ENCODE measurements around the gene ZNF592. TPM values are rescaled to one million over a fixed set of nuclear protein-coding genes. Genes with fewer than 3 reads are reported as not detected.

ZNF592 gene
- polyA plus RNA-seq, 2 of the 4 experiments (the other 2 are of a cell fraction): 12.4 to 13.9 TPM

DNA sequence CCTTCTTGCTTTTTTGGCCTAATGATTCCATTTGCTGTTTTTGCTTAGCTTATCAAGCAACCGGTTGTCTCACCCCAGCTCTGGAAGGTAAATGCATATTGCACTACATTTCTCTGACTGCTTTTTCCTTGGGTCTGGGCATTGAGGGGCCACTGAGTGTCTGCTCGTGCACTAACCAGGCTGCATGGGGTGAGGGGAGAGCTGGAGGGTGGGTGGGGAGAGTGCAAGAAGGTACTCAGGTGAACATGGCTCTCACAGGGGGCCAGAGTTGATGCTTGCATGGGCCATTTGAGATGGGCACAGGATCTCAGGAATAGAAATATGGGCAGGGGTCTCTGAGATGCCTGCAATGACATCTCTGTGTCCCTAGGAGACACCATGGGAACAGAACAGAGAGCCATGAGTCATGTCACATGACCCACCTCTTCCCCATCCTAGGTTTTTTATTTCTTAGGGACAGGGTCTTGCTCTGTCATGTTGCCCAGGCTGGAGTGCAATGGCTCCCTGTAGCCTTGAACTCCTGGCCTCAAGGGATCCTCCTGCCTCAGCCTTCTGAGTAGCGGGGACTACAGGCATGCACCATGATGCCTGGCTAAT, 75.0 kb downstream of the ZNF592 start:
- DNase-seq (ENCODE audit: low read depth in 1 of 2, low spot score in 1 of 2) (no peak), FAIRE-seq (no peak), ATAC-seq (no peak)
- Histone ChIP-seq H3K4me3 (no peak overlapping the region), H3K9me3 (no peaks in the 10 kb centered on the region), H3K27ac (no peak overlapping the region), H3K4me2 (no peak overlapping the region), H3K4me1 (peaks cover 16% of the 10 kb centered on the region)
- TF ChIP-seq, protein P1, sequence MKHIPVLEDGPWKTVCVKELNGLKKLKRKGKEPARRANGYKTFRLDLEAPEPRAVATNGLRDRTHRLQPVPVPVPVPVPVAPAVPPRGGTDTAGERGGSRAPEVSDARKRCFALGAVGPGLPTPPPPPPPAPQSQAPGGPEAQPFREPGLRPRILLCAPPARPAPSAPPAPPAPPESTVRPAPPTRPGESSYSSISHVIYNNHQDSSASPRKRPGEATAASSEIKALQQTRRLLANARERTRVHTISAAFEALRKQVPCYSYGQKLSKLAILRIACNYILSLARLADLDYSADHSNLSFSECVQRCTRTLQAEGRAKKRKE (CRISPR knock-in tag; IDR thresholded peaks at IDR 0.05; ENCODE audit: low read depth): no peak
- TF ChIP-seq, protein P2, sequence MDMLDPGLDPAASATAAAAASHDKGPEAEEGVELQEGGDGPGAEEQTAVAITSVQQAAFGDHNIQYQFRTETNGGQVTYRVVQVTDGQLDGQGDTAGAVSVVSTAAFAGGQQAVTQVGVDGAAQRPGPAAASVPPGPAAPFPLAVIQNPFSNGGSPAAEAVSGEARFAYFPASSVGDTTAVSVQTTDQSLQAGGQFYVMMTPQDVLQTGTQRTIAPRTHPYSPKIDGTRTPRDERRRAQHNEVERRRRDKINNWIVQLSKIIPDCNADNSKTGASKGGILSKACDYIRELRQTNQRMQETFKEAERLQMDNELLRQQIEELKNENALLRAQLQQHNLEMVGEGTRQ (IDR thresholded peaks at IDR 0.05): 0 out of 2 replicates have a peak, but pooled peaks have one; percentile 29
- ChIA-PET POLR2A (interaction anchor here (1.2 kb wide), 1 partner anchor 165 kb away, joined by 3 read pairs; no protein-coding TSS in a partner anchor), CTCF (interaction anchor here (0.9 to 2.1 kb wide), 6 partner anchors 11 to 222 kb away, joined by 3 to 9 read pairs (median 4); no protein-coding TSS in a partner anchor)
- 91% methylated on average over 3 of the region's 3 CpGs for WGBS (ENCODE audit: missing lambda C conversion rate)

DNA sequence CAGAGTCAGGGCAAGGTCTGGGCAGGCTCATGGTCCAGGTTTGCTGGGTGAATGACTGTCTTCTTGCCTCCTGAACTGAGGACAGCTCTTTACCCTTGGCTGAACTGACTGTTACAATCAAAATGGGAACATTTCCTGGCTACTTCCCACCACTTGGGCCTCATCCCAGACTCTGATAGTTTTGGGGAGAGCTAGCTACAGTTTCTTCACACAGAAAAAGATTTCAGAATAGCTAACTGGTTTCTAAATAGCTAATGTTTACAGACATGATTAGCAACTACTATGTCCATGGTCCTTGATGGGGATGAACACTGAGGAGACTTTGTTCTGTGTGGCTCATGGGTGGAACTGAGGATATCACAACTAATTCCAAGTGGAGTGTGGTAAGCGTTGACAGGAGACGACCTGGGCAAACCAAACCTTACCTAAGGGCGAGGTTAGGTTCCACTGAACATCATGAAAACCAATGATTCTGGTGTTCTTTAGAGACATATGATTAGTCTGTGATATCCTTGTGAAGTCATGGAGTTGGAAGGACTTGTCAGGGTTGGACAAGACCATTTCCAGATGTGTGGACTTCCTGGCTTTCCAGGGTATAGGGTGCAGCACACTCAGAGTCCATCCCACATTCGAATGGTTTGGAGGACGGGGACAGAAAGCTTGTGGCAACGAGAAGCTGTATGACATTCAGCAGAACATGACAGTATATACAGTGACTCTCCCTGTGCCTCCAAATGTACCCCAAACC, 76.0 kb downstream of the ZNF592 start:
- Histone ChIP-seq H3K4me3 (no peak overlapping the region), H3K4me2 (no peak overlapping the region), H3K9me3 (no peaks in the 10 kb centered on the region), H3K27ac (no peak overlapping the region), H3K4me1 (peaks cover 6% of the 10 kb centered on the region)
- WGBS (ENCODE audit: missing lambda C conversion rate): 66% methylated on average over 6 of the region's 6 CpGs
- TF ChIP-seq SREBF2 (IDR thresholded peaks at IDR 0.05) (no peak), HEYL (CRISPR knock-in tag; IDR thresholded peaks at IDR 0.05) (no peak), RNF2 (IDR thresholded peaks at IDR 0.05; ENCODE audit: borderline replicate concordance, low read depth) (no peak), CHD4 (IDR thresholded peaks at IDR 0.05; ENCODE audit: borderline replicate concordance) (no peak), NPAS2 (CRISPR knock-in tag; IDR thresholded peaks at IDR 0.05; ENCODE audit: borderline replicate concordance) (no peak), NFE2L2 (conservative IDR thresholded peaks at IDR 0.05; ENCODE audit: low read length) (no peak), HOXA7 (CRISPR knock-in tag; IDR thresholded peaks at IDR 0.05) (no peak), MAFK (IDR thresholded peaks at IDR 0.05; ENCODE audit: partially characterized antibody) (no peak), ZNF302 (CRISPR knock-in tag; IDR thresholded peaks at IDR 0.05) (no peak), SMC3 (IDR thresholded peaks at IDR 0.05) (no peak), TP53 (CRISPR knock-in tag; IDR thresholded peaks at IDR 0.05) (no peak), ZSCAN20 (CRISPR knock-in tag; IDR thresholded peaks at IDR 0.05) (no peak)
- TF ChIP-seq, protein P3, sequence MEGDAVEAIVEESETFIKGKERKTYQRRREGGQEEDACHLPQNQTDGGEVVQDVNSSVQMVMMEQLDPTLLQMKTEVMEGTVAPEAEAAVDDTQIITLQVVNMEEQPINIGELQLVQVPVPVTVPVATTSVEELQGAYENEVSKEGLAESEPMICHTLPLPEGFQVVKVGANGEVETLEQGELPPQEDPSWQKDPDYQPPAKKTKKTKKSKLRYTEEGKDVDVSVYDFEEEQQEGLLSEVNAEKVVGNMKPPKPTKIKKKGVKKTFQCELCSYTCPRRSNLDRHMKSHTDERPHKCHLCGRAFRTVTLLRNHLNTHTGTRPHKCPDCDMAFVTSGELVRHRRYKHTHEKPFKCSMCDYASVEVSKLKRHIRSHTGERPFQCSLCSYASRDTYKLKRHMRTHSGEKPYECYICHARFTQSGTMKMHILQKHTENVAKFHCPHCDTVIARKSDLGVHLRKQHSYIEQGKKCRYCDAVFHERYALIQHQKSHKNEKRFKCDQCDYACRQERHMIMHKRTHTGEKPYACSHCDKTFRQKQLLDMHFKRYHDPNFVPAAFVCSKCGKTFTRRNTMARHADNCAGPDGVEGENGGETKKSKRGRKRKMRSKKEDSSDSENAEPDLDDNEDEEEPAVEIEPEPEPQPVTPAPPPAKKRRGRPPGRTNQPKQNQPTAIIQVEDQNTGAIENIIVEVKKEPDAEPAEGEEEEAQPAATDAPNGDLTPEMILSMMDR (IDR thresholded peaks at IDR 0.05): no peak
- FAIRE-seq (no peak), ATAC-seq (no peak), DNase-seq (ENCODE audit: low read depth in 1 of 2, low spot score in 1 of 2) (no peak)
- CTCF ChIA-PET: interaction anchor here (0.7 to 2.1 kb wide), 6 partner anchors 12 to 220 kb away, joined by 3 to 14 read pairs (median 4); no protein-coding TSS in a partner anchor
- POLR2A ChIA-PET: no interaction called here

DNA sequence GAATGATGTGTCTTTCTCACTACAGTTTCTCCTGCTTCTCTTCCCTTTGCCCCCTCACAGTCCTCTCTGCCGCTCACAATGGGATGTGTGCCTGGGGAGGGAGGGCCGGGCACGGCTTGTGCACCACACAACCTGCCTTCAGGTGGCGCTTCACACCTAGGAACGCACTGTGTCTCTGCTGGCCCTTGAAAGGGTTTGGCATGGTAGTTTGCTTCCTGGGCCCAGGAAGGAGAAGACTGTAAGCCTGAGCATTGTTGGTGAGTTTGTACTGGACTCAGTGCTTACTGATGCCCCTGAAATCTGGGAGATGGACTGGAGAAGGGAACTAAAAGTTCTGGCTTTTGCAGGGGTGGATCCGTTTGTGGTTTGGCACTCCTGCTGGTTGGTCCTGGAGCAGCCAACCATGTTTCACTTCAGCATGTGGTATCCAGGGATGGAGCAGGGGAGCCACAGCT, 78.0 kb downstream of the ZNF592 start:
- Histone ChIP-seq H3K4me1 (peaks cover 6% of the 10 kb centered on the region; the same call in 2 of the 3 replicates), H3K4me3 (no peak overlapping the region), H3K9me3 (no peaks in the 10 kb centered on the region), H3K27ac (peak overlapping the region; percentile 20 to 29; a peak in 2 of 6 replicates), H3K4me2 (no peak overlapping the region)
- WGBS (ENCODE audit: missing lambda C conversion rate): 27% methylated on average over 6 of the region's 6 CpGs
- FAIRE-seq (no peak), ATAC-seq (peak; percentile 78 to 94), DNase-seq (ENCODE audit: low read depth in 1 of 2, low spot score in 1 of 2) (peak; percentile 74 to 75)
- ChIA-PET POLR2A (no interaction called here), CTCF (interaction anchor here (0.9 to 6.5 kb wide), 12 partner anchors 8 to 109 kb away, joined by 3 to 34 read pairs (median 4); partner anchors contain the start of gene ALPK3)
- TF ChIP-seq RAD21 (conservative IDR thresholded peaks at IDR 0.05 in 1 of 2, IDR thresholded peaks at IDR 0.05 in 1 of 2) (peak; percentile 86 to 94), NPAS2 (CRISPR knock-in tag; IDR thresholded peaks at IDR 0.05; ENCODE audit: borderline replicate concordance) (no peak), FOSL2 (IDR thresholded peaks at IDR 0.05) (no peak), FOSL2 (CRISPR knock-in tag; IDR thresholded peaks at IDR 0.05) (no peak), ESRRA (IDR thresholded peaks at IDR 0.05; ENCODE audit: borderline replicate concordance, low read length) (no peak), SMC3 (IDR thresholded peaks at IDR 0.05) (peak; percentile 87), HOXB5 (CRISPR knock-in tag; IDR thresholded peaks at IDR 0.05) (no peak), CEBPB (IDR thresholded peaks at IDR 0.05) (no peak), TFCP2L1 (CRISPR knock-in tag; IDR thresholded peaks at IDR 0.05) (no peak), ZNF302 (CRISPR knock-in tag; IDR thresholded peaks at IDR 0.05) (no peak), FOXS1 (CRISPR knock-in tag; IDR thresholded peaks at IDR 0.05) (no peak), ZSCAN20 (CRISPR knock-in tag; IDR thresholded peaks at IDR 0.05) (no peak)
- TF ChIP-seq, protein P1 (CRISPR knock-in tag; IDR thresholded peaks at IDR 0.05; ENCODE audit: low read depth): no peak
- TF ChIP-seq, protein P3 (IDR thresholded peaks at IDR 0.05): peak; percentile 66
- TF ChIP-seq, protein P4, sequence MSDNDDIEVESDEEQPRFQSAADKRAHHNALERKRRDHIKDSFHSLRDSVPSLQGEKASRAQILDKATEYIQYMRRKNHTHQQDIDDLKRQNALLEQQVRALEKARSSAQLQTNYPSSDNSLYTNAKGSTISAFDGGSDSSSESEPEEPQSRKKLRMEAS (IDR thresholded peaks at IDR 0.05): no peak; the same call in 1 of the 2 replicates
